Spleen (tissue), 11 donors: Measurements from ENCODE around the gene EFHD2. TPM values are rescaled to one million over a fixed set of nuclear protein-coding genes. Genes with fewer than 3 reads are reported as not detected.
"Not testable (repeated sequence)": the region's sequence is repeated elsewhere in the genome, so short reads cannot be mapped to it uniquely, and the experiment has no call there.

Experiments
- DNase-seq: peaks from one replicate; pipeline ENCODE4 v3.0.0-alpha.2; 2020
- H3K27ac ChIP-seq, 8 donors: fragments of 200-600 bp; sonication (generic) in 7 of 8; 1 replicate in 4 of 8; 2 replicates in 4 of 8; pipeline versions ENCODE4 v1.5.0 to v1.8.0; 2016 to 2021; ENCODE audit warnings: inconsistent platforms in 4 of 8, mild to moderate bottlenecking in 4 of 8, moderate library complexity in 1 of 8
- H3K27me3 ChIP-seq, 7 donors: fragments of 200-600 bp; sonication (generic) in 6 of 7; replicated peaks in 1 of 7; 1 replicate in 4 of 7; 2 replicates in 3 of 7; pipeline versions ENCODE4 v1.5.0 to v1.8.0; 2016 to 2021; ENCODE audit warnings: inconsistent platforms in 3 of 7, mild to moderate bottlenecking in 1 of 7
- H3K36me3 ChIP-seq, 6 donors: fragments of 200-600 bp; sonication (generic) in 5 of 6; 1 replicate in 4 of 6; 2 replicates in 2 of 6; pipeline versions ENCODE4 v1.5.0 to v1.8.0; 2016 to 2021; ENCODE audit warnings: inconsistent platforms in 2 of 6
- H3K4me1 ChIP-seq, 6 donors: fragments of 200-600 bp; sonication (generic) in 5 of 6; 1 replicate in 3 of 6; 2 replicates in 3 of 6; pipeline versions ENCODE4 v1.5.0 to v1.8.0; 2016 to 2021; ENCODE audit warnings: inconsistent platforms in 3 of 6
- H3K4me3 ChIP-seq, 8 donors: fragments of 200-600 bp; sonication (generic) in 7 of 8; 1 replicate in 4 of 8; 2 replicates in 4 of 8; pipeline versions ENCODE4 v1.5.0 to v1.8.0; 2016 to 2021; ENCODE audit warnings: inconsistent platforms in 4 of 8, mild to moderate bottlenecking in 4 of 8, moderate library complexity in 2 of 8
- H3K9me3 ChIP-seq, 8 donors: fragments of 200-600 bp; sonication (generic) in 7 of 8; 1 replicate in 4 of 8; 2 replicates in 4 of 8; pipeline versions ENCODE4 v1.5.0 to v1.8.0; 2016 to 2021; ENCODE audit warnings: inconsistent platforms in 4 of 8
- POLR2A ChIP-seq, 3 donors: fragments of 450-650 bp; IDR thresholded peaks; one replicate each; pipeline ENCODE4 v1.5.1; 2017; ENCODE audit warnings: antibody characterized with exemption in 3 of 3, mild to moderate bottlenecking in 1 of 3
- POLR2AphosphoS5 ChIP-seq, 3 donors: sonication (generic); formaldehyde crosslinking; IDR thresholded peaks; one replicate each; pipeline ENCODE4 v1.5.1; 2017; ENCODE audit warnings: antibody characterized with exemption in 3 of 3
- whole genome bisulfite sequencing, 5 donors: extraction: QIAGEN DNeasy Blood & Tissue Kit in 3 of 5; methylation state at CpG; one replicate each; pipeline versions ENCODE4 v1.1.5 to v1.1.7; 2013 to 2018; 5-methylcytosine and 5-hydroxymethylcytosine counted together
- intact Hi-C: fragments of 100-400 bp; cut with DNase I; formaldehyde crosslinking; loops from one replicate; pipeline ENCODE4 v1.15.0; 2023; ENCODE audit warnings: low total_unique reads
- polyA plus RNA-seq, 3 donors: library from polyadenylated mRNA; stranded (reverse); fragments of 200-250 nt; gene quantifications; one replicate each; pipeline ENCODE4 v1.2.1, GENCODE V29; 2013
- total RNA-seq, 7 donors: library from RNA; depleted of rRNA in 3 of 7; stranded (reverse); fragments of >200 nt in 3 of 7; fragmentation: NEBNext Ultra II Directional in 4 of 7; extraction: Animal tissue kit (Norgen Biotek cat#: 25700) in 4 of 7; gene quantifications; one replicate each; pipeline versions ENCODE4 v1.1.0 to v1.2.1, GENCODE V29; 2016 to 2021
- TF ChIP-seq, protein P1 (sequence below), 11 experiments: fragments of 200-600 bp in 7 of 11; fragments of 450-650 bp in 4 of 11; sonication (generic) in 4 of 11; IDR thresholded peaks in 8 of 11; conservative IDR thresholded peaks in 3 of 11; 1 replicate in 7 of 11; 2 replicates in 4 of 11; pipeline versions ENCODE4 v1.4.0 to v1.8.0; 2016 to 2021; ENCODE audit warnings: antibody characterized with exemption in 11 of 11, inconsistent platforms in 4 of 11, mild to moderate bottlenecking in 1 of 11
- donor health status: healthy with polysubstance abuse.
- donor health status: DM: no; HTN: no; CAD: no; lungs with moderate emphysema.
- donor health status: DM: no; HTN: no; CAD: no.
- donor health status: Bipolar disorder and iron deficiency.
- donor health status: healthy.
- donor health status: DM: no; HTN: no; CAD: no.
- donor health status: DM: yes; HTN: yes; CAD: no.

EFHD2 gene
- total and polyA plus RNA-seq, 10 donors: 81.8 to 226 (median 155) TPM

DNA sequence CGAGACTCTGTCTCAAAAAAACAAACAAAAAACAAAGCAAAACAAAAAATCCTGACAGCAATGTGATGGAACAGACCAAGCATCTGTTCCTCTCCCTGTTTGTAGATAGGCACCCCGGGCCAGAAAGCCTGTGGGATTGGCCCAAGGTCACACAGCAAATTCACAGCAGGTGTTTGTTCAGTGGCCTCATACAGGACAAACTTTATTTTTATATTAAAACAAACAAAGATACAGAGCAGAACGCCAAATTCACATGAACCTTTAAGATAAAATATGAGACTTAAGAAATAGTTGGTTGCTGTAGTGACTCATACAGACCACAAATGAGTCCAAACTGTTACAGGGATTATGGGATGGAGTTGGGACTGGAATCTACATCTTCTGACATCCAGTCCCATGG is 44.6 kb downstream of the EFHD2 start:
- no peak overlapping the region for H3K4me3 ChIP-seq
- 71 to 88% (median 84%) methylated on average over 3 of the region's 3 CpGs for WGBS, 5 donors
- intact Hi-C loops: no loop called here

DNA sequence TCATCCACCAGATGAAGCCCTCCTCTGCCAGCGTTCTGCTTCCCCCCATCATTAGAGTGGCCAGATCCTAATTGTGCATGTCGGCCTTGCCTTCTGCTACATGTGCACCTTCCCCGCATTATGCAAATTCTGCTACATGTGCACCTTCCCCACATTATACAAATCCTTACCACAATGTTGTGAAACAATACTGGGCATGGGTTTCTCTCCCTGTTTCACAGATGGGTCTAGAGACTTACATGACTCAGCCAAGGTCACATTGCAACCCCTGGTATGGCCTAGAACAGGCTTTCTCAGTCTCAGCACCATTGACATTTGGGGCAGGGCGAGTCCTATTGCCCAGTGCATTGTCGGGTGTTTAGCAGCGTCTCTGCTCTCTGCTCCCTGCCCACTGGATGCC is 45.8 kb downstream of the EFHD2 start:
- intact Hi-C loops: no loop called here
- no peak overlapping the region for H3K27ac ChIP-seq
- no peaks in the 10 kb centered on the region for H3K36me3 ChIP-seq

More for the DNA sequence above, 44.6 kb downstream of the EFHD2 start:
- Histone ChIP-seq H3K9me3 (no peaks in the 10 kb centered on the region), H3K4me1 (no peaks in the 10 kb centered on the region), H3K27ac (no peak overlapping the region), H3K36me3 (no peaks in the 10 kb centered on the region), H3K27me3 (no peaks in the 10 kb centered on the region)
- TF ChIP-seq POLR2AphosphoS5 (IDR thresholded peaks at IDR 0.05) (no peak), POLR2A (IDR thresholded peaks at IDR 0.05) (no peak)
- TF ChIP-seq, protein P1, sequence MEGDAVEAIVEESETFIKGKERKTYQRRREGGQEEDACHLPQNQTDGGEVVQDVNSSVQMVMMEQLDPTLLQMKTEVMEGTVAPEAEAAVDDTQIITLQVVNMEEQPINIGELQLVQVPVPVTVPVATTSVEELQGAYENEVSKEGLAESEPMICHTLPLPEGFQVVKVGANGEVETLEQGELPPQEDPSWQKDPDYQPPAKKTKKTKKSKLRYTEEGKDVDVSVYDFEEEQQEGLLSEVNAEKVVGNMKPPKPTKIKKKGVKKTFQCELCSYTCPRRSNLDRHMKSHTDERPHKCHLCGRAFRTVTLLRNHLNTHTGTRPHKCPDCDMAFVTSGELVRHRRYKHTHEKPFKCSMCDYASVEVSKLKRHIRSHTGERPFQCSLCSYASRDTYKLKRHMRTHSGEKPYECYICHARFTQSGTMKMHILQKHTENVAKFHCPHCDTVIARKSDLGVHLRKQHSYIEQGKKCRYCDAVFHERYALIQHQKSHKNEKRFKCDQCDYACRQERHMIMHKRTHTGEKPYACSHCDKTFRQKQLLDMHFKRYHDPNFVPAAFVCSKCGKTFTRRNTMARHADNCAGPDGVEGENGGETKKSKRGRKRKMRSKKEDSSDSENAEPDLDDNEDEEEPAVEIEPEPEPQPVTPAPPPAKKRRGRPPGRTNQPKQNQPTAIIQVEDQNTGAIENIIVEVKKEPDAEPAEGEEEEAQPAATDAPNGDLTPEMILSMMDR (IDR thresholded peaks at IDR 0.05 in 8 of 11, conservative IDR thresholded peaks at IDR 0.05 in 3 of 11): no peak
- DNase-seq: no peak

DNA sequence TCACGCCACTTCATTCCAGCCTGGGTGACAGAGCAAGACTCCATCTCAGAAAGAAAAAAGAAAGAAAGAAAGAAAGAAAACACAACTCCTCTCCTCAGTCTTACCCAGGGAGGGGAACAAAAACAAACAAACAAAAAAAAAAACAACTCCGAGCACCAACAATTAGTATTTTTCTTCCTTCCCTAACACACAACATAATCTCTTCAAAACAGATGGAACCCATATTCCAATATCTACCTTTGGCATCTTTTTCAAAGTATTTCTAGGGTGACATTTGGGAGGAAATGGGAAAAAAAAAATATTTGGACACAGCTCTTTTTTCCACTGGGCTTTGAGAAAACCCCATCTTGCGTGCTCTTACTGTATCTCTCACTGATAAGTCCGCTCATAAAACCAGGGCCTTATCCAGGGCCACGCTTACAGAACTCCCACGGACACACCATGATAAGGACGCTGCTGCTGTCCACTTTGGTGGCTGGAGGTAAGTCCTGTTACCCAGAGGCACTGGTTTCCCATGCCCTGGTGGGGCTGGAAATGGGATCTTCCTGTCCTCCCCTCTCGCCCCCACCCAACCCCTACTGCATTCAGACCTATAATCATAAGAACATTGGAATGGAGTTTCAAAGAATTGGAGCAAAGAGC is 46.7 kb downstream of the EFHD2 start, which contains the start of gene CELA2A:
TSS of gene CELA2A (plus strand) at position 420 of the 642 bp plus-strand sequence. CDS start at position 442, 22 bp downstream.
- no peak for DNase-seq
- Histone ChIP-seq H3K4me3 (no peak within 1 kb of the TSS), H3K27me3 (no peaks in the 10 kb centered on the region), H3K36me3 (no peaks in the 10 kb centered on the region), H3K27ac (no peak within 1 kb of the TSS), H3K4me1 (no peaks in the 10 kb centered on the region), H3K9me3 (no peaks in the 10 kb centered on the region)
- WGBS, 5 donors: 87 to 94% (median 88%) methylated on average over 8 of the region's 8 CpGs
- intact Hi-C loops: no loop called here
- TF ChIP-seq POLR2A (IDR thresholded peaks at IDR 0.05) (no peak), POLR2AphosphoS5 (IDR thresholded peaks at IDR 0.05) (no peak)
- TF ChIP-seq, protein P1 (IDR thresholded peaks at IDR 0.05 in 8 of 11, conservative IDR thresholded peaks at IDR 0.05 in 3 of 11): no peak

More for the DNA sequence above, 45.8 kb downstream of the EFHD2 start:
- Histone ChIP-seq H3K4me1 (no peaks in the 10 kb centered on the region), H3K4me3 (no peak overlapping the region), H3K27me3 (no peaks in the 10 kb centered on the region), H3K9me3 (no peaks in the 10 kb centered on the region)
- WGBS, 5 donors: 61 to 85% (median 68%) methylated on average over 4 to 6 of the region's 6 CpGs
- DNase-seq: no peak
- TF ChIP-seq, protein P1 (IDR thresholded peaks at IDR 0.05 in 8 of 11, conservative IDR thresholded peaks at IDR 0.05 in 3 of 11): no peak
- TF ChIP-seq POLR2A (IDR thresholded peaks at IDR 0.05) (no peak), POLR2AphosphoS5 (IDR thresholded peaks at IDR 0.05) (no peak)

DNA sequence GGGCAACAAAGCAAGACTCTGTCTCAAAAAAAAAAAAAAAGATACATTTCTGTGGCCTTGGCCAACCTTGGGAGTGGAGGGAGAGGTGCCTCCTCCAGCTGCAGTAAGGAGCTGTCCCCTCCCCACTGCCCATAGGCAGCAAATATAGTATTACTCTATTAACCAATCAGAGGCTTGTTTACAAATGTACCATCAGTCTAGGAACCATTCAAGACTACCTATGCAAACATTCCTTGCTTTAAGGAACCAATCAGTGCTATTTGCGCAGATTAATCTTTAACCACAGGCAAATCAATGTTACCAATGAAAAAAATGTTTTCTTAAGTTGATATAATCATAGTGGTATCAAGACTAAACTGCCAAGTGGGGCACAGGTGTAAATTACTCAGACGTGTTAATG is 47.9 kb downstream of the EFHD2 start:
- Histone ChIP-seq H3K27me3 (no peaks in the 10 kb centered on the region), H3K36me3 (no peaks in the 10 kb centered on the region), H3K9me3 (no peaks in the 10 kb centered on the region), H3K4me1 (no peaks in the 10 kb centered on the region), H3K4me3 (no peak overlapping the region), H3K27ac (no peak overlapping the region)
- intact Hi-C loops: no loop called here
- TF ChIP-seq, protein P1 (IDR thresholded peaks at IDR 0.05 in 8 of 11, conservative IDR thresholded peaks at IDR 0.05 in 3 of 11): no peak
- TF ChIP-seq POLR2A (IDR thresholded peaks at IDR 0.05): no peak
- no peak for TF ChIP-seq POLR2AphosphoS5 (IDR thresholded peaks at IDR 0.05)
- DNase-seq: no peak
- 78 to 90% (median 85%) methylated on average over 2 of the region's 2 CpGs for WGBS, 5 donors

DNA sequence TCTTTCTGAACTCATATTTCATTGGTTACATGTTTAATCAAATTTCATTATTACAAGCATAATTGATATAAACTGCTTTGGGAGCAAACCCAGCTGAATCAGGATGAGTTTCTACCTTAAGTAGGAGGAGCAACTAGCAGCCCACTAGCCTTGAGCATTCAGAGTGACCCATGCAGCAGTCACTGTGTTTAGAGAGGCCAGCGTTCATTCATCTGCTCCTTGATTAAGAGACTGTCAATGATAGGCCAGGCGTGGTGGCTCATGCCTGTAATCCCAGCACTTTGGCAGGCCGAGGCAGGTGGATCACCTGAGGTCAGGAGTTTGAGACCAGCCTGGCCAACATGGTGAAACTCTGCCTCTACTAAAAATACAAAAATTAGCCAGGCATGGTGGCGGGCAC is 48.7 kb downstream of the EFHD2 start:
- H3K9me3 ChIP-seq, DNase-seq, H3K4me3 ChIP-seq, H3K4me1 ChIP-seq, H3K27me3 ChIP-seq, H3K27ac ChIP-seq, H3K36me3 ChIP-seq, intact Hi-C loops: not testable (repeated sequence)
- 80 to 91% (median 89%) methylated on average over 3 to 4 of the region's 4 CpGs for WGBS, 5 donors
